RCC 7860 (cell line): ENCODE data around the gene SOX5.
"Not testable (repeated sequence)": the region's sequence is repeated elsewhere in the genome, so short reads cannot be mapped to it uniquely, and the experiment has no call there.

Source experiments
- DNase-seq: peaks from one replicate; pipeline ENCODE4 v3.0.0-alpha.2; 2015; ENCODE audit warnings: low spot score
- FAIRE-seq: peaks from 2 replicates; lab custom pipeline; 2012; peaks lifted over from hg19 to GRCh38; lab: Jason Lieb, UNC

Gene SOX5

DNA sequence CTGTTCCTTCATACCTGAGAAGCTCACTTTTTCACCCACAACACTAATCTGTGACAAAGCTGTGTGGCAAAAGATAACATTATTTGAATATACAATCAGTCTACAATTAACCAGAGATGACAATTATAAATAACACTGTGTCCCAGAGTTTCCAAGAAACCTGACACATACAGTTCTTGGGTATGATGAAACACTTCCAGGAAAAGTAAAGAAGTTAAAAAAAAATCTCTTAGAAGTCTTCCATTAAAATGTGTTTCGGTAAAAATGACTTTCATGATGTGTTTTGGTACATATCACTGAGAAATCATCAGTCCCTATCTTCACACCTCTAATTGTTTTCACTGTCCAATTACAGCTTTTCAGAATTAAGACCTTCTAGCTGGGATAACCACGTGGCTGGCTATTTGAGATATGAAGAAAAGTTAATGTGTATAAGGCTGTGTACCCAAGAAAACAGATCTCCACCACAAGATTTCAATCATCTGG is 390.2 kb downstream of the SOX5 start:
- FAIRE-seq (no peak), DNase-seq (no peak)

- DNase-seq = no peak
- FAIRE-seq = no peak
These were observed 392.8 kb downstream of the SOX5 start for GRCh38 chr12:23556661-23557060.

DNA sequence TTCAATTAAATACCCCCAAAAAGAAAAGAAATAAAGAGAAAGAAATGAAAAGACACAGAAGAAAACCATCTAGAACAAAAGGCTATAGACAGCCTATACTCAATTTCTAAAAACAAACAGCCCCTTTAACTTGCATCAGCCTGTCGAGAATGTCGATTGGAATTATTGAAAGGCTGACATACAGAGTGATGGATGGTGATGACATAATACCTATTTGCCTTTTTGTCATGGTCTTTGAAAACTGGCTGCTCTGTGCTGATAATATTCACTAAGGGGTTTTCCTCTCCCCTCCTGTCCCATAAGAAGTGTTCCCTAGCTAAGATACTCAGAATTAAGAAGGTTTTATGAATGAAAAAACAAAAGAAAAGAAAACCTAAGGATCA is 393.7 kb downstream of the SOX5 start:
- no peak for FAIRE-seq
- no peak for DNase-seq

DNA sequence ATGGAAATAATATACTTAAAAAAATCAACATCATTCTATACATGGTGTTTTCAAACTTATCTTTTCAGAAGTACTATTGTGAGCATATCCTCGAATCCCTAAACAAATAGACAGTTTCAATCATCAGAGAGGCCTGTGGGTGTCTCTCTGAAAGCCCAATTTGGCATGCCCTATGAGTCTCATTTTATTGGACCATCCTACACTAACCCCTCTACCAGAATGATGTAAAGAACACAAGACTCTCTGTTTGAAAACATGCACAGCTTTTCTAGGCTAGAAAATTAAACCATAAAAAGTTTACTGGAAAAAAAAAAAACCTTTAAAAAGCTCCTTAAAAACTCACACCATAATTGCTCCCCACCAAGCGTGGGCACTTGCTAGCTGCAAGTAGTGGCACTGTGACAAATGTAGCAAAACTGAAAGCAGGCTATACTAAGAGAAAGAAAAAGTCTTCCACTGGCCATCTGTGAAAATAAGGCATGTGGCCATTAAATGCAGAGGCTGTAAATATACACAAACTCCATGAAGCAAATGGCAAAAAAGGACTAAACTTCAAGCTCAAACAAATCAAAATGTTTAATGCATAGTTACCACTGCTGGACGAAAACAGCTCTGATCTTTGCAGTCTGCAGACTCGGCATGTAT is 394.2 kb downstream of the SOX5 start:
- DNase-seq (no peak), FAIRE-seq (no peak)

- FAIRE-seq = no peak
- DNase-seq = no peak
These were observed 397.1 kb downstream of the SOX5 start for GRCh38 chr12:23552417-23552816.

- no peak for FAIRE-seq
- DNase-seq = no peak
These were observed 398.7 kb downstream of the SOX5 start for GRCh38 chr12:23550753-23551152.

GRCh38 chr12:23548742-23549141 is 400.7 kb downstream of the SOX5 start:
- DNase-seq = no peak
- FAIRE-seq = no peak

DNA sequence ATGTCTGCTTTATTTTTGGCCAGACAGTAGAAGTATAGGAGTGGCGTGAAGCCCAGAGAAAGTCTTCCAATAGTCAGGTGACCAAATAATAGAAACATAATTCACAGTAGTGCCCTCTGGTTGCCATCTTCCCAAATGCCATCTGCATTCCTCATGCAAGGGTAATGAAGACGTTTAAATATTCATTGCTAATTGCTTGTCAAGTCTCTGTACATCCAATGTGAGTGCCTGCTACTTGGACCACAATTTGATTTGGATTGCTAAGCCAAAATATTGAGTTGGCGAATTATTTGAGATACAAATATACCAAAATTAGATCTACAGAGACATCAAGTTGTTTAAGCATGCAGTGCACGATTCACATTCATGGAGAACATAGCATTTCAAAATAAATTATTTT is 402.7 kb downstream of the SOX5 start:
- no peak for DNase-seq
- no peak for FAIRE-seq

DNA sequence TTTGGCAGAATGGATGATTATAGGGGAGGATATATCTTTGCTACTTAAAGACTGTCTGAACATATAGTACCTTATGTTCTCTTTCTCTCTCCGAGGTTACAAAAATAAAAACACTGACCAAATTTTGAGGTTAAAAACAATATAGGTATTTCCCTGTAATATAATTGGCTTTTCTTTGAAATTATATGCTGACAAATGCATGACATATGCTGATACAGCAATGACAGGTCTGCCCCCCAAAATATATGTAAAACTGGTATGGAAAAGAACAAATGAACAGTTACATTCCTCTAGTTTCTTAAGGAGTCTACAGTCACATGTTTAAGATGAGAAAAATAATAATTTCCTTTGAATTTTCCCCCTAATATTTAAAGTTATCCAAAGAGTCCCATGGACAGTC is 405.7 kb downstream of the SOX5 start:
- DNase-seq (no peak), FAIRE-seq (no peak)

DNA sequence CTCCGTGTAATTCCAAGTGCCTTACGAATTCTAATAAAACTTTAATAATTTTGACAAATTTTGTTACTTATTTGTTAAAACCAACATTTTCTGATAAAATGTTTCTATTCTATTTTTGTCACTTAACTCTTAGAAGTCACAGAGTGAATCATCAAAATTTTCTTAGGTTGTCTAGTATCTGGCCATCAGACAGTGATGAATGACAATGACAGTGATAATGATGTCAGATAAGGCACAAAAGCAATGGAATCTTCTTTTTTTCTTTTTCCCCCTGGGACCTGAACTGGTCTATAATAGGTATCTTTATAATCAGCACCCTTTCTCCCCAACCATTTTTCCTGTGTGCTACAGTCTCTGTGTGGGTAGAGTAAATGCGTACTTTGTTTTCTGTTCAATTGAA is 407.3 kb downstream of the SOX5 start:
- FAIRE-seq = no peak

GRCh38 chr12:23540572-23540971 is 408.9 kb downstream of the SOX5 start:
- no peak for DNase-seq
- no peak for FAIRE-seq

More for the DNA sequence above, 407.3 kb downstream of the SOX5 start:
- DNase-seq = no peak

DNA sequence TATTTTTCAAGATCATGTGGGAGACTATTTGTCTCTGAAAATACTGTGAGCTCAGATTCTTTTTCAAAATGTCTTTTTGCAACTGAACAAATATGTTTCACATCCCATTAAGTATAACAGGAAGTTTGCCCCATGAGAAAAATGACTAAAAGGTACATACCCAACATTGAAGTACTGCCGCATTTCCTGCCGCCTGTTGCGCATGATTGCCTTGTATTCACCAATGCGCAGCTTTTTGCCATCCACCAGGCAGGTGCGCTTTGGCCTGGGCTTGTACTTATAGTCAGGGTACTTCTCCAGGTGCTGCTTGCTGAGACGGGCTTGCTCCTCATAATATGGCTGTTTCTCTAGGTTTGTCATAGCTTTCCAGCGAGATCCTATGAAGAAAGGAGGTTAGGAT is 413.2 kb downstream of the SOX5 start:
- FAIRE-seq (no peak), DNase-seq (no peak)

GRCh38 chr12:23535441-23535840 is 414.0 kb downstream of the SOX5 start:
- DNase-seq (no peak), FAIRE-seq (no peak)

DNA sequence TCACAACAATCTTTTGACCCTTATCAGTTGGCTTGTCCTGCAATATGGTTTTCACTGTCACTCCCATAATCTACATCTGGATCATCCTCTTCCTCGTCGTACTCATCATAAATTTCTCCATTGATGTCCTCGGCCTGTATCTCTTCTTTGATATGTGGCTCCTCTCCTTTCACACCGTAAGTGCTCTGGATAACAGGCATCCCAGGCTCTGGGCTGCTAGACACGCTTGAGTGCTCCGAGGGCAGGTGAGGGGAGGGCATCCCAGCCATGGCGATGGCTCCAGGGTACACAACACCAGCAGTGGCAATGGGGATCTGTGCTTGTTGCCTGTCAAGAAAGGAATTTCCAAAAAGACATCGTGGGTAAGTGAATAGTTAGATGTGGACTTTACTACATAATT is 415.3 kb downstream of the SOX5 start:
- DNase-seq (no peak), FAIRE-seq (no peak)

GRCh38 chr12:23533699-23534098 is 415.8 kb downstream of the SOX5 start:
- DNase-seq (no peak), FAIRE-seq (no peak)

GRCh38 chr12:23533265-23533664 is 416.2 kb downstream of the SOX5 start:
- FAIRE-seq (no peak), DNase-seq (no peak)

DNA sequence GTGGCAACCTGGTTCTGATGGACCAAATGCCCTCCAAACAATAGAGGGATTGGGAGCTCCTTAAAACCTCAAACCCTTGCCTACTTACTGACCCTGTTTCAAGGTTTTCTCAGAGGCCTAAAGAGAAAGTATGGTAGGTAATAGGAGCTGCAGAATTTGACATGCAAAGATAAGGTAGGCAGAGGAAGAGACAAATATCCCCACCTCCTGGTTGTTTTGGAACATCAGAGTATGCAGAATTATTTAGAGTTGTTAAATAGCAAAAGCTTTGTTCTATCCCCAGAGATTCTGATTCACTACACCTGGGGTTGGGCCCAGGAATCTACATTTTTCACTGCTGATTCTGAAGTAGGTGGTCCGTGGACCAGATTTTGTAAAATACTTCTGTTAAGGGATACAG is 421.2 kb downstream of the SOX5 start:
- FAIRE-seq (no peak), DNase-seq (no peak)

DNA sequence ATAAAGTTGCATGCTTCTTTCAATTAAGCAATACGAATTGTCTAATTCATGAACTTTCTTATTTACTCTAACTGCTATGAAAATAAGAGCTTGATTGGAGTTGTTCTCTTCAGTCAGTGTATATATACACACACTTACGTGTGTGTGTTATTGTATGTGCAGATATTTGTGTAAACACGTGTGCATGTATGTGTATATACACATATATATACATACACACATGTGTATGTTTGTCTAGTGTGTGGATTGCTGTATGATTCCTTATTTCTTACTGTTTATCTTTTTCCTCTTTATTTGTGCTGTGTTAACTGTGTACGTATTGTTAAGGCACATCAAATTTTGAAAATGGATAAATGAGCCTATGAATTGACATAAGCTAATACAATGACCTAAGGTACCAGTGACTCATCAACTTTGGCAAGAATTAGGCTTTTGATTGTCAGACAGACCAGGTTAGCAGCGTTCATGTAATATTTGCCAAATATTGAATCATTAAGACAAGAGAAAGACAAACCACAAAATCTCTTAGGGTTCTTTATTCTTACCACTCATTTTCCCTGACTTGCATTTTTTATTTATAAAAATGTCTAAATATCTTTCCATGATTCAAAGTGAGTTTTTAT is 423.9 kb downstream of the SOX5 start:
- FAIRE-seq (no peak), DNase-seq (no peak)

DNA sequence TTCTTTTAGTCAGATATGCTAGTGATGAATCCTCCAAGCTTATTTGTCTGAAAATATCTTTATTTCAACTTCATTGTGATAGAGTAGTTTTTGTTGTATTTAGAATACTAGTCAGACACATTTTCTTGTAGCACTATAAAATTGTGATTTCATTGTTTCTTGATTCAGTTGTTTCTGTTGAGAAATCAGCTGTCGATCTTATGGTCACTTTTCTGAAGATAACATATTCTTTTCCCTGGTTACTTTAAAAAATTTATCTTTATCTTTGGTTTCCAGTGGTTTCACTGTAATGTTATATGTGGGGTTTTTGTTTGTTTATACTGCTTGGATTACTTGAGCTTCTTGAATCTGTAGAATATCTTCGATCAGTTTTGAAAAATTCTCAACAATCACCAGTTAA is 426.1 kb downstream of the SOX5 start:
- DNase-seq = no peak
- FAIRE-seq = no peak

GRCh38 chr12:23519444-23519843 is 430.0 kb downstream of the SOX5 start:
- DNase-seq, FAIRE-seq: not testable (repeated sequence)

DNA sequence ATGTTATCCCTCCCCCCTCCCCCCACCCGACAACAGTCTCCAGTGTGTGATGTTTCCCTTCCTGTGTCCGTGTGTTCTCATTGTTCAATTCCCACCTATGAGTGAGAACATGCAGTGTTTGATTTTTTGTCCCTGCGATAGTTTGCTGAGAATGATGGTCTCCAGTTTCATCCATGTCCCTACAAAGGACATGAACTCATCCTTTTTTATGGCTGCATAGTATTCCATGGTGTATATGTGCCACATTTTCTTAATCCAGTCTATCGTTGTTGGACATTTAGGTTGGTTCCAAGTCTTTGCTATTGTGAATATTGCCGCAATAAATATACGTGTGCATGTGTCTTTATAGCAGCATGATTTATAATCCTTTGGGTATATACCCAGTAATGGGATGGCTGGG is 433.7 kb downstream of the SOX5 start:
- DNase-seq, FAIRE-seq: not testable (repeated sequence)

- DNase-seq (no peak), FAIRE-seq (no peak)
These were observed 439.0 kb downstream of the SOX5 start for GRCh38 chr12:23510484-23510883.

DNA sequence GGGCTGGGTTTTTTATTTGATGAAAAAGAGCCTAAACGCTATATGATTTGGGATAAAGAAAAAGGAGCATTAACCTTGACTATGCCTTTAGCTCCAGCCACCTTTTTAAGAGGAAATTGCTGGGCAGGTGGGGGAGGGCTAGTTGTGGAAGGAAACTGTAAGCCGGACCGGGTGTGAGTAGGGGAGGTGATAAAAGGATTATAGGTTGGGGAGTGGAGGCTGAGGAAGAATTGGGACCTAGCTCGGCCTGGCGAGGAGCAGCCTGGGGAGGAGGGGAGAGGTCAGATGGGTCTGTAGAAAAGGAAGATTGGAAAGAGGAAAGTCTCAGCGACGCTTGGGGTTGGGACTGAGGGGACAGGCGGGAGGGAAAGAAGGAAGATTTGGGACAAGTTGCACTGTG is 439.6 kb downstream of the SOX5 start:
- not testable (repeated sequence) for FAIRE-seq, DNase-seq
